HG03108 (cell line): ENCODE measurements around the gene FBN1.
A peak's percentile ranks its signal among the peaks of the same experiment; 100 is the strongest.

Source experiments
- ATAC-seq: cut with Tn5 transposase; IDR thresholded peaks from one replicate; pipeline ENCODE4 v1.9.1; 2021; ENCODE audit warnings: moderate library complexity; ENCODE audit not compliant: unreplicated experiment

The FBN1 gene

DNA sequence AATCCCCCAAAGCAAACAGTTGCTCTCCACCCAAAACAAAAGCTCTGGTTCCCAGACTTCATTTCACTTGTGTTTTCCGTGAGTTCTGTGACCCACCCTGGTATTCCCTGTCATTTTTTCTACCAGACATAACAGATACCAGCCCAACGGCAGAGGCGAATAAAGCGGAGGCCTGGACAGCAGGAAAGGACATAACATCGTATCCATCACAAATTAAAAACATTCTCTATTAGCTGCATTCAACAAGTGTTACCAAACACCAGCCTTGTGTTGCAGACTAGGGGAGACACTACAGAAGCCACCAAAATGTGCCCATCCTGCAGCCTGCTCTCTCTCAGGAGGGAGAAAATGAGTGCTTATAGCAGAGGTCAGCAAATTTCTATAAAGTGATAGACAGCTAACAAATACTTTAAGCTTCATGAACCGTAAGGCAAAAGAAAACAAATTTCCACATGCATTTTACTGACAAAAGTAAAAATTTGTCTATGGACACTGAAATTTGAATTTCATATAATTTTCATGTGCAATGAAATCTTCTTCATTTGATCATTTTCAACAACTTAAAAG lies 7.1 kb upstream of the FBN1 start:
- no peak for ATAC-seq

DNA sequence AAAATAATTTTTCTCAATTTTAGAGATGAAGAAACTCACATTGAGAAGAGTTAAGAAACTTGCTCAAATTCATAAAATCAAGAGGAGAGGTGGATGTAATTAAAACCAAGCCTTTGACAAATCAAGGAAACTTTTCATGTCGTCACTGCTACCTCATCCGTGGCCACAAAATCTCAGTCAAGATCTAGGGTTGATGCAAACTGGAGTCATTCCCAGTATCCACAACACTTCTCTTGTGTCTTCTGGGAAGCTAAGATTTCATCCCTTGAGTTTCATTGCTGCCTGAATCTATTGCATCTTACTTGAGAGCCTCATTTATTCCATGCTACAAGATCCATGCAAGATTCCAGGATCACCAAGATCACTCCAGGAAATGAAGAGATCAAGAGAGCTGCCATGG lies 5.4 kb upstream of the FBN1 start:
- no peak for ATAC-seq

DNA sequence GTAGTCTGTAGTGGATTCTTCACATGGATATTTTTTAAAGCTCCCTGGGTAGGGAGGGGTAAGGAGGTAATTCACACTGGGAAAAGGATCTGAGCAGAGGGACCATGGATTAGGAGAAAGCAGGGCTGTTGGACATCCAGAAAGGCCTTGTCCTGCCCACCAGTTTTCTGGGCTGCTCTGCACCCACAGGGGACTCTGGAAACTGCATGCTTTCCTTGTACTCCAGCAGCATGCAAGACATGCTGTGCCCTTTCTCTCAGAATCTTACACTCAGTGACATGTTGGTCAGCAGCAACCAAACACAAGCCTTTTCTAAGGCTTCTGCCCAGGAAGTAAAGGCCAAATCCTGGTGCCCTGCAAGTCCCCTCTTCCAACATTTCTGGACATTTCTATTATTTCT lies 2.5 kb upstream of the FBN1 start:
- no peak for ATAC-seq

DNA sequence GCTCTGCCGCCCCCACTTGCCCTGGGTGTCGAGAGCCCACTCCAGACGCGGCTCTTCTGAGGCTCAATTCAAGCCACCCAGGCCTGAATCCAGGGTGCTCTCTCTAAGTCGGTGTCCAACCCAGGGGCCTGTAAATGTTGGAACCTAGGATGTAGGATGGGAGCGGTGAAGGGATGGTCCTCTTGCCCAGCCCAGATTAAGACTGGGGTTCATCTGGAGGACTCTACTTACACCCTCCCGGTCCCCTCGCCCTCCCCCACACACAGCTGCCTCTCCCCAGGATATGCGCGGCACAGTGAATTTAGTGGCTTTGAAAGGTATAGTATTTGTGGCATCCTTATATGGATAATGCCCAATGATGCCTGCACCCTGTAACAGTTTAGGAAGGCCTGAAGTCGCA lies 822 bp upstream of the FBN1 start:
- ATAC-seq = no peak

DNA sequence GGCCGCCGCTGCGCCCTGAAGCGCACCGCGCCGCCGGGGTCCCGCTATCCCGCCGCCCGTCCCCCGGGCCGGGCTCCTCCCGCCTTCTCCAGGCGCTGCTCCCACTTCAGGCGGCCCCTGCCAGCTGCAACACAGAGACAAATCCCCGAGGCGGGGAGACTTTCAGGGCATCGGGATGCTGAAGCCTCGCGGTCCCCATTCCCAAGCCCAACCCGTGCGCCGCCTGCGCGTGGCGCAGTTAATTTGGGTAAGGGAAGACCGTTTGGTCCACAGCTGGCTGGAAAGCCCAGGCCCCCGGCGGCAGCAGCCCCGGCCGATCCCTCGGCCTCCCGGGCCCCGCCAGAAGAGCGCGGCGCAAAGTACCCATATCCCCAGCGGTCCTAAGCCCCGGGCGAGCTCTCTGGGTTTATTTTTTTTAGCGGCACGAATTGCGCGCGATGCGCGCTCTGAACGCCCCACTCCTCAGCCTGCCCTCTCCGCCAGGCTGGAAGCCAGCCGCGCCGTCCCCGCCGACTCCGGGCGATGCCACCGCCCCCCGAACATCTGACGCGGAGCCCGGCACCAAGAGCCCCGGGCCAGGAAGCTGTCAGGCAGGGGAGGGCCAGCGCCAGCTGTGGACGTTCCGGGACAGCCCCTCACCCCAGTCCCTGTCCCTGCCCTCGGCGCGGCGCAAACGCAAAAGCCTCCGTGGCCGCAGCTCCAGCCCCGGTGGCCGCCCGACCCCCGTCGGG lies 517 bp downstream of the FBN1 start:
- peak; percentile 41 for ATAC-seq

DNA sequence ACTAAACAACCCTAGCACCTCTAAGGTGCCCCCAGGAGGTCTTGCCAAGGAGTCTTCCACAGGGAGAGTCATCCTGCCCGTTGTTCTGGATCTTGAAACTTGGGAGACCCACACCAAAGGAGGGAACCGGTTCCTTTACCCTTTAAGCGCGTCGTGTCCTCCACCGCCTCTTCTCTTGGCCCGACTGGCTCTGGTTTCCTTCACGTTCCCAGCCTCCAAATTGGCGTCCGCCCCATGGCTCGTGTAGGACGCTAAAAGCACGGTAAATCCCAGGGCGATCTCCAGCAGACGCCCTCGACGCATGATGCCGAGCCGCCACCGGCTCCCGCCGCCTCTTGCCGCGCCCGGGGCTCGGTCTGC lies 1.1 kb downstream of the FBN1 start:
- peak; percentile 7 for ATAC-seq

DNA sequence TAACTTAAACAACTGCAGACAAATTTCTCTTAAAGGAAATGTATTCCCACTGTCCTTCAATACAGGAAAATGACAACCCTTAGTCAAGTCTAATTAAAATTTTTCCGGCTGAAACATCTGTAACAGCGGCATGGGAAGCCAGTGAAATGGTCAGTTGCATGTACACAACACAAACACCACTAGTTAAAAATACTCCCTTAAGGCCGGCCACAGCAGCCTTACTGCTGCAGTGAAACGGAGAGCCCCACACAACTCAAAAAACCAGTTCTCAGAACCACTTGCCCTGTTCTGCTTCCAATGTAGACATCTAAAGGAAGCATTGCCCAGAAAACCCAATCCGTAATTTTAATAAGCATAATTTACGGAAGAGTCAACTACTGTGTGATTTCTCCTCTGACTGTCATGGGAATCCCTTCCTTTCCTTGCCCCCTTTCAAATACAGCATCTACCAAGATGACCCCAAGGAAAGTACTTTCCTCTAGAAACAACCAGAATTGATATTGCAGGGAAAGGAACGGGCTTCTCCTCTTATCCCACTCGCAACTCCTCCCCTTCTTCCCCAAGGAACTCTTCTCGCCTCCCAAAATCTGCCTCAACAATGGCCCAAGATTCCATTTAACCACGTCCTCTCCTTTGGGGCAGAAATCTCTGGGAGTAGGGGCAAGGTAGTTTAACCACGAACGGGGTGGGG lies 1.6 kb downstream of the FBN1 start:
- ATAC-seq = no peak

DNA sequence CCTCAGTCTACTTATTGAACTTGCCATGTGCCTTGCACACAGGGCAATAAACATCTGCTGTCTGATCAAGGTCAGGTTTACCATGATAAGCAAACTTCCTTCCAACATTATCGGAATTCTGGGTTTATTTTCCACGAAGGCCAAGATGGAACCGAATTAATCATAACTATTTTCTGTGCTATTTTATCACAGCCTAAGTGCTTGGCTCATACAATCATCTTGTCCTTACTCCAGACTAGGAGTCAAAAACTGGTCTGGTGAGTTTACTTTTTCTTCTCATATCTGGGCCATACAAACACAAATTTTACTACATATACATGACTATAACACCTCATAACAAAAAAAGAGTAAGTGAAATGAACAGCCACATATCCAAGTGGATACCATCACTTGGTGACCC lies 2.3 kb downstream of the FBN1 start:
- ATAC-seq = no peak

DNA sequence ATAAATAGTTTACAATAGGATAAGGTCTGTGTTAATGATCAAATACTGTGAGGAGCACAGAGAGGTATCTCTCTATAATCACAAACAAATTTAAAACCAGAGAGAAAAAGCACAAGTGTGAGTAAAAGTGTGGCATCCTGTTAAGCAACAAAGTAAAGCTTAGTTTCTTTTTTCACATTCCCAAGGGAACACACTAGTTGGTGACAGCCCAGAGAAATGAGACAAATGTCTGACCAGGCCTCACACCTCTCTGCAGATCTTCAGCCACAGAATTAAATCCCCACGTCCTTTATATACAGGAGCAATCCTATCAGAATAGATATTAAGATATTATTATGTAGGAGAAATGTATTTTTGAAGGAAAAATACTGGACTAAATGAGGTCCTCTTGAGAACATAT lies 2.7 kb downstream of the FBN1 start:
- no peak for ATAC-seq

DNA sequence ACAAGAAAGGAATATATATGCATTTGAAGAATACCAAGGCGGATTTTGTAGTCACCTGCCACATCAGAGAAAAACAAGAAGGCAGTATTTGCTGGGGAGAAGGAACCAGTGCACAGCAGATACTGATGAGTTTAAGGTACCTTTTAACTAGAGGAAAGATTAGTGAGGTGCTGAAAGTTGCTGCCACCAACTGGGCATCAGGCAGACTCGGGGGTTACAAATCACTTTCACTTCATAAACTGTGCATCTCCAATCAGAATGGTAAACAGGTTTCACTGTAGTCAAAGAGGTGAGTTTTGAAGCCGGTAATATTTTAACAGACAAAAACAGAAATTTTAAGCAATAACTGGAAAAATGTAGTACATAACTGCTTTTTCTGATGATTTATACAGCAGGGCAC lies 4.1 kb downstream of the FBN1 start:
- ATAC-seq = no peak

DNA sequence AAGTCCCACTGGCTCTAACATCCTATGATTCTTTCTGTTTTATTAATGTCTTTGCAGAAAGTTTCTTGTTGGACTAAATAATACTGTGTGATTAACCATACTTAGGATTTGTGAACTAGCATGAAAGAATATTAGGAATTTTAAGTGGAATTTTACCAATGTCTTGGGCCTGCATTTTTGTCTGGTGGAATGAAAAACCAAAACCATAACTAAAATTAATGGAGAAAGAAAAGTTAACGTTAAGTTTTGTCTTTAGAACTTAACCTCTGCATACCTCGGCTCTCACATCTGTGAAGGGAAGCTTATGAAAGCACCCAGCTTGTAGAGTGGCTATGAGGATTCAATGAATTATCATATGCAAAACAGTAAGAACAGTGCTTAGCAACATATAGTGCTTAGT lies 6.5 kb downstream of the FBN1 start:
- ATAC-seq = no peak

DNA sequence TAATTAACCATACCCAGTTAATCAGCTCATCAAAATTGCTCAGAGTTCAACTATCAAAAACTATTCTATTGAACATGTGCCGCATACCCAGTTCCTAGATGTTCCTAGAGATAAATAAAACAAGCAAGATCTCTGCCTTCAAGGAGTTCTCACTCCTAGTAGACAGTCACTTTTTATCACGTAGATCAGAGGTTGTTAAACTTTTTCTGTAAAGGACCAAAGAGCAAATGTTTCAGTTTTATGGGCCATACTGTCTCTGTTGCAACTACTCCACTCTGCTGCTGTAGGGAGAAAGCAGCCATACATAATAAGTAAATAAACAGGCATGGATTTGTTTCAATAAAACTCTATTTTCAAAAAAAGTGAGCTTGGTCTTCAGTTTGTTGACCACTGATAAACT lies 7.9 kb downstream of the FBN1 start:
- ATAC-seq = no peak

DNA sequence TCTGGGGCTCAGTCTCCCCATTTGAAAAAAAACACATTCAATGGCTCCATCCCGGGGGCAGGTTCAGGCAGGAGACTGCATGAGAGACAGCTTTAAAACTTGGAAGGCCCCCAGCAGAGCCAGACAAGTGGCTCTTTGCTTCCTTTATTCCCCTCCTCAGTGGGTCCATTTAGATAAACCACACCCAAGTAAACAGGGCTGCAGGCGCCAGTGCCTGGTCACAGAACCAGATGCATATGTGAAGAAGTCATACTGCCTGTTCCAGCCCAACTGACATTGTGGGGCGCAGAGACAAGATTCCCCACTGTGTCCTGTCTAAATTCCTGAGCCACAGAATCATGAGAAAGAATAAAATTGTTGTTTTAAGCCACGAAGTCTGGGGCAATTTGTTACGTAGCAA lies 9.0 kb downstream of the FBN1 start:
- no peak for ATAC-seq

DNA sequence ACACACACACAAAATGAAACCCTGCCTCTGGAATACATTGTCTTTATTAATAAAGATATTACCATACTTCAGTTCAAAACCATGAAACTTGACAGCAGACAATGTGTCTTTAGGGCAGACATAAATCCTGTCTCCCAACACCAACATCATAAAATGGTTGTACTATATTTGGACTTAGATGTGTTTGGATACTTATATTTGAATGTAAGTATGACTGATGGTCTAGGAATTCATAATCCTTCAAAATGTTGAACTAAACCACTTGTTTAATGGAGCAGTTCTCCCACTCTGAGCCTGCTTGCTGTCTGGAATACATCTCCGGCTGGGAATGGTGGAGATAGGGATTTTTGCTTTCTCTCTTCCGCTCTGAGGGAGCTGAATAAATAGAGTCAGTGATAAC lies 10.6 kb downstream of the FBN1 start:
- ATAC-seq = no peak

DNA sequence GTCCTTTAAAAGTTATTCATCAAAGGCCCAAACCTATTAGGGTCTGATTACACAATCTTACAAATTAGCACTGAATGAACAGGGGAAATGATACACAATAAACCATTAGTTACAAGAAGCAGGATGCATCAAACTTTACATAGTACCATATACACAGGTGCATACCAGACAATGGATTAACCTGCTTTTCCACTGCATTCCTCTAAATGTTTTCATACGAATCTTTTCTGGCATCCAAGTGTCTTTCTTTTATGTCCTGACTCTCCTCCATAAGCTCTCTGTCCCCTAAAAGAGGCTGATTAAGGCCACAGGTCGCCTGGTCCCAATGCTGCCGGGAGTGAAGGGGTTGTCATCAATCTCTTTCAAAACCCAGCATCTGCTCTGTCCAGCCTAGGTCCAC lies 11.4 kb downstream of the FBN1 start:
- ATAC-seq = no peak

DNA sequence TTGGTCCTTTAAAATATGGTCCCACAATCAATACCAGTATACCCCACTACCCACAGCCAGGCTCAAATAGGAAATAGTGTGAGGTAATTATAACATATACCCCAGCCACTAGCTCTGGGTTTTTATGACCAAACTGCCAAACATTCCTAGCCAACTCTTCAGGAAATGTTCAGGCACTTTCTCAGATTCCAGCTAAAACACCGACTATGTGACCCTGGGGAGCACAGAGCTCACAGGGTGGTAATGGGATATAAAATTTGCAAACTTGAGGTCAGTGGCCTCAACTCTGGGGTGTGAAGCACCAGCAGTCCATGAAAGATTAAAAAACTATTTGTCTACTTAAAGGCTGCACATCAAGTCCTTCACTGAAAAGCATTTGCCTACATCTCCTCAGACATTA lies 12.9 kb downstream of the FBN1 start:
- no peak for ATAC-seq

DNA sequence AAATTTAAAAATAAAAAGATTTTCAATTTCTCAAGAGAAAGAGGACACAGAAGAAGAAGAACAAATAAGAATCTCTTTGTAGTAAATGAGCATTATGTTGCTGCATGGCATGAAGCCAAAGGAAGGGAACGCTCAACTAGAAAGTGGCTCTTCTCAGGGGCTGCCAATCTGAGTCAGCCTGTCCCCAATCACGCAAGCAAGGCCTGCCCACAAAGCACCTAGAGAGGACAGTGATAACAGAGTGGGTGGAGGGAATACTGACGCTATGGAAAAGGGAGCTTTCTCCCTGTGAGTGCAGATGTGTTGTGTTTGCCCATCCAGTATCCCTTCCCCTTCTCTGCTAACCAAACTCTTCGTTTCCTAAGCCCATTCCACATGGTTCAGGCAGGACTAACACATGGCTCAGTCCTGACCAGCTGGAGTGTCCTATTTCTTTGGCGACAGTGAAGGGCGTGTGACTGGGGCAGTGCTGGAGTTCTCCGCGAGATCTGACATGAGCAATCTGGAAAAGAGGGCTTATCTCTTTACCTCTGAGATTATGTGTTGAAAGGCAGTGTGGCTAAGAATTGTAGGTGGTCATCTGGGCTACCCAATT lies 14.2 kb downstream of the FBN1 start:
- ATAC-seq = no peak

DNA sequence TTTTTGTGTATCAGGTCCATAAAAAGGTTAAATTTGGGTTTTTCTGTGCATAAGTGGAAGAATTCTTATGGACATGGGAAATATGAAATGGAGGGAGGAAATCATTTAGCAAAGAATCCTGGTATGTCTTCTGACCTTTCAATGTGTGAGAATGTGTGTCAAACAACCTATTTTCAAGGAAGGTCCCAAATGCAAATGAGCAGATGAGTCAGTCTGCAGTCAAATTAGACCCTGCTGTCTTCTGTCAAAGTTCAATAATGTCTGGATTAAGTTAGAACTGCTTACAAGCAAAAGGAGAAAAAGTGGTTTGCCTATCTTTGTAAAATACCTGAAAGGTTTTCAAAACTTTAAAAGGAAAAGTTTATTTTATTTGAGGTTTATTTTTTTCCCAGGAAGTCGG lies 15.3 kb downstream of the FBN1 start:
- ATAC-seq = no peak

DNA sequence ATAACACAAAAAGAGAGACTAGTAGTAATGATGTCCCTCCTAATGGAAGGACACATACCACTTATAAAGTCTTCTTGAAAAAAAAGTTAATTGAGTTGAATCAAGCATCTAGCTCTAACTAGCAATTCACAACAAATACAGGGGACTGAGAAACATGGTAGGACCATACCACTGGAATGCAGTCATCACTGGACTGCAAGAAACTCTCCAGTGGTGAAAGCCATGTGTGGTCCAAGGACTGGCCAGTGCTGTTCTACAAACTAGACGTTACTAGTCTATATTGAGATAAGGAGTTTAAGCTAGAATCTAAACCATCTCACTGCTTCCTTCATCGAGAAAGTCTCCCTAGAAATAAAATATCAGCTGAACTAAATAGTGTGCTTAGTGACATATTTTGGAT lies 16.7 kb downstream of the FBN1 start:
- no peak for ATAC-seq

DNA sequence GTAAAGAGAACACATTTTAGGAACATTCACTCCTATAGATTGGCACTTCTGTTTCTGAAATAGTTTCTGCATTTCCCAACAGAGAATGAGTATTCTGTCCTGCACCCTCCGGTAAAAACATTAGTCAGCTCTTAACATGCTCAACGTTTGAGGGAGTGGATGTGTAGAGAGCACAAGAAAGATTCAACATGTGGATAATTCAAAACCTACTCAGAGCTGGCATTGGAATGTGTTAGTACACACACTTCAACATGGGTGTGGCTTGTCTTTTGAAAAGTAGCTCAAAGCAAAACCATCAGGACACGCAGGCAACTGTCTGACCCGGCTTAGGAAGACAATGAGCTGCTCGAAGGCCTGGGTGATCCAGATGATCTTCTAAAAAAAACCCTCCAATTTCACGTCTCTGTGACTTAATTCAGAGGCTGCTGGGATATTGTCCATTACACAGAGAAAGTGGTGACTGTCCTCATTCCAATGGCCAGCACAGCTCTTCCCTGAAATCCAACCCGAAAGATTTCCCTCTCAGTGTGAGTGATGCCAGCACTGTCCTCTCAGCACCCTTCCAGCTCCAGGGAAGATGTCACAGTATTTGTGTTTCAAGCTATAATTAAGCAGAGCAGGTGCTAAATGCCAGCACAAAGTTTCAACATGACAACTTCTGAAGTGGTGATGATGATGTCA lies 18.1 kb downstream of the FBN1 start:
- ATAC-seq = no peak

DNA sequence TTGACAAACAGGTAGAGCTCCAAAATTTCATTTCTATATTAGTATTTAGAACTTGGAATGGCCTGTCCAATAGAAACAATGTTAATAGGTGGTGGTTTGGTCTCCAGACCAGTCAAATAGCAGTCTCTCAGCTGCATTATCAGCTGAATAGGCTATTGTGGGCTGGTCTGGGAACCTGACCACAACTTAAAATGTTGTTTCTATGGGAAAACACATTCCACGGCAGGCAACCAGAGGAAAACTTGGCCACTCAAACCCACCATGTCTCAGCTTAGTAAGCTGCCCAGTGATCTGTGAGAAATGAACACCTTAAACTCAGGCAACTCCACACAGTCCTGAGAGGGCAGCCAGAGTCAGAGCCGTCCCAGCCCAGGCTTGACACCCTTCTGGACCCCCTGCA lies 20.4 kb downstream of the FBN1 start:
- no peak for ATAC-seq

DNA sequence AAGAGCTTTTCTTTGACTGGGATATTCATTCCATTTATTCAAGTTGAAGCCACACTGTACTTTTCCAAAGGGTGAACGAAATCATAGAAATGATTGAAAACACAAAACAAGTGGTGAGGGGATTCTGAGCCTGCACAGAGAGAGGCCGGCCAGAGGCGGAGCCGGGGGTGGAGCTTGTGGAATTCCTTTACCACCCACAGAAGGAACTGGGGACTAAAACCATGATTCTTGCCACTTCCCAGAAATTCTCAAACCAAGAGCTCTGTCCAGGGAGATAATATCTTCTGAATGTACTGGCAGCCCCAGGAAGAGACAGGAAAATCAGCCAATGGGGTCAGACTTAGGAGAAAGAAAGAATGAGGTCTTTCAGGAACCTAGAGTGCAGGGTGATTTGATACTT lies 20.8 kb downstream of the FBN1 start:
- no peak for ATAC-seq
